Brain microvascular endothelial cell (primary cell): ENCODE results near the gene ZC3H12D.

Experiments
- DNase-seq: peaks from one replicate; pipeline ENCODE4 v3.0.0-alpha.2; 2020
- H3K27ac ChIP-seq: fragments of 250-450 bp; sonication (Bioruptor Pico); 2 replicates; pipeline ENCODE4 v1.5.1; 2020; ENCODE audit warnings: mild to moderate bottlenecking, moderate library complexity
- H3K27me3 ChIP-seq: fragments of 250-450 bp; sonication (Bioruptor Pico); replicated peaks from 2 replicates; pipeline ENCODE4 v1.5.1; 2020; ENCODE audit warnings: mild to moderate bottlenecking
- H3K36me3 ChIP-seq: fragments of 250-450 bp; sonication (Bioruptor Pico); replicated peaks from 2 replicates; pipeline ENCODE4 v1.5.1; 2020; ENCODE audit warnings: mild to moderate bottlenecking
- H3K4me3 ChIP-seq: 2 replicates; pipeline ENCODE4 v1.5.1; 2011; ENCODE audit warnings: low read depth, mild to moderate bottlenecking, control low read depth, low read length, moderate library complexity
- CTCF ChIP-seq: IDR thresholded peaks from 2 replicates; pipeline ENCODE4 v1.5.1; 2011; ENCODE audit warnings: low read depth, mild to moderate bottlenecking, moderate library complexity, low read length, control low read depth, inconsistent platforms; ENCODE audit errors: missing control alignments
- in situ Hi-C: cut with HindIII; loops from 2 replicates; pipeline ENCODE4 v1.10.0; 2017; ENCODE audit warnings: low sequenced_read_pairs, low pct_ligation_motif_present

The ZC3H12D gene

DNA sequence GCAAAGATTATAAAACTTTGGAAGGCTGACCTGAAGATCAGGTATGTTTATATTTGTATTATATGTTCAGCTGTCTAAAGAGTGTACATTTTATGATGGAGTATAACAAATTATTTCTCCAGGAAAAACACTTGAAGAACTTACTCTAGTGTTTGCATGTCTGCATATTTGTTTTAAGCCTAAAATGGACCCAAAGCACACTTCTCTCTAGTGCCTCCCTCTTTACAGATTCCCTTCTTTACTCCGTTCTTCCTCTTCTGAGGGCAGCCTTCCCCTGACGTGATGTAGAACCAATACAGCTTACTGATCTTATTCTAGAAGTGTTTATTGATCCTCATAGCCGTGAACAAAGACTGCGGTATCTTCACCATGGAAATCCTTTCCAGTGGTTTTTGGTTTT lies 70.8 kb downstream of the ZC3H12D start:
- H3K27me3 ChIP-seq = no peaks in the 10 kb centered on the region
- no peak for DNase-seq
- no peak overlapping the region for H3K27ac ChIP-seq
- no peak for TF ChIP-seq CTCF
- in situ Hi-C loops = loop anchor here (25.0 kb wide), 1 partner anchor 327 kb away; no protein-coding TSS in a partner anchor
- H3K36me3 ChIP-seq = peaks cover 19% of the 10 kb centered on the region
- H3K4me3 ChIP-seq = no peak overlapping the region

DNA sequence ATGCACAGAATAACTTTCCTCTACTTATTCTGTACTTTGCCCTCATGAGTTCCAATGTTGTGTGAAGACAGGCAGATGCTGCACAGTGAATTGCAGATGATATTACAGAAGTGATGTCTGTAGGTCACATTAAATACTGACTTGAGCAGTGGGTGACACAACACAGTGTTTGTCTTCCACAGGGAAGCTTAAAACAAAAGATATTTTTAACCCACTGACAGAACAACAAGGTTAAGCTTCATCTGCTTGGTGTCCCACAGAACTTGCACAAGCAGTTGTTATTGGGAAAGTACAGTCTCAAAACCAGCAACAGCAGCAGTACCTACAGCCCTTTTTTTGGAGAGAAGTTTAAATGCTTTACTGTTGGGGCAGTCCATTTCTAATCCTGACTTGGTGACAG lies 74.3 kb downstream of the ZC3H12D start:
- in situ Hi-C loops = loop anchor here (25.0 kb wide), 1 partner anchor 323 kb away; no protein-coding TSS in a partner anchor
- H3K27me3 ChIP-seq = no peaks in the 10 kb centered on the region
- peaks cover 19% of the 10 kb centered on the region for H3K36me3 ChIP-seq
- no peak overlapping the region for H3K4me3 ChIP-seq
- no peak overlapping the region for H3K27ac ChIP-seq
- no peak for DNase-seq
- TF ChIP-seq CTCF = no peak

DNA sequence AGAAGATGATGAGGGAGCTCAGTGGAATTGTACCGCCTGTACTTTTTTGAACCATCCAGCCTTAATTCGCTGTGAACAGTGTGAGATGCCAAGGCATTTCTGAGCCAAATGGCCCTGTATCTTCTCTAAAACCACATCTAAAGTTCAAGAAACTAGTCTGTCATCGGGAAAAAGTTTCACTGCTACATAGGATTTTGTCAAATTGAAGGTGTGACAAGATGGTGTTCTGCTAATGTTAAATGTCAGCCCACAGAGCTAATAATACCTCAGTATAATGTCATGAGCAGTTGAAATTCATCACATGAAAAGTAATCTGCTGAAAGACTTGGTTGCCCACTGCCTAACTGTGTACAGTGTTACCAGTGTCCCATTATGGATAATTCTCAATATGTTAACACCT lies 75.2 kb downstream of the ZC3H12D start:
- Histone ChIP-seq H3K27me3 (no peaks in the 10 kb centered on the region), H3K27ac (no peak overlapping the region), H3K36me3 (peaks cover 26% of the 10 kb centered on the region), H3K4me3 (no peak overlapping the region)
- in situ Hi-C loops = loop anchor here (25.0 kb wide), 1 partner anchor 322 kb away; no protein-coding TSS in a partner anchor
- no peak for DNase-seq
- TF ChIP-seq CTCF = no peak

DNA sequence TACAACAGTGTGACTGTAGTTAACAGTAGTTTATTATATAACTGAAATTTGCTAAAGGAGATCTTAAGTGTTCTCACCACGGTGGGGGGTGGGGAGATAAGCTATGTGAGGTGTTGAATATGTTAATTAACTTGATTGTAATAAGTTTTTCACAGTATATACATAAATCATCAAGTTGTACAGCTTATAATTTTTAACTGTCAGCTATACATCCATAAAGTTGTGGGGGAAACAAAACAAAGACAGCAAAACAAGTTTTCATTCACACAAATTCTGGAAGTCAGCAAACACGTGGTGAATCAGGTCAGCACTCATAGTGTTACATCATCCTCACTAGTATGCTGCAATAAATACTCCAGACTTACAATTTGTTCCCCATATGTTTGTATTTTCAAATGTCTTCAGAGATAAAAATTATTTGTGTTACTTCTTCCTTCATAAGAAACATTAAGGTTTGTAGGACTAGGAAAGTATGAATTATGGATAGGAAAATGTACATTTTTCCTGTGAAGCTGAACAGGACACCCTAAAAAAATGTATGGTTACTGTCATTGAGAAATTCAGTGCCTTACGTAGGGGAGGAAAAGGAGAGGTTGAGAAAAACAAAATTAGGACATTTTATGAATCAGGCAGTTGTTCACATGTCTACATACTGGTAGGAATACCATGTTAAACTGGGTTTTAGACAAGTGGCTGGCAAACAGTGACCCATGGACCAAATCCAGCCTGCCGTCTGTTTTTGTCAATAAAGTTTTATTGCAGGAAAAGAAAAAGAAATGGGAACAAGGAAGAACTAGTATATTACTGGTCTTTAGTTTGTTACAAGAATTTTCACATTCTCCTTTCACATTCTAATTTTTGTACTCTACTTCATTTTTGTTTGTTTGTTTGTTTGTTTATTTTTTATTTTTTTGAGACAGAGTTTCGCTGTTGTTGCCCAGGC lies 78.7 kb downstream of the ZC3H12D start:
- in situ Hi-C loops = loop anchor here (25.0 kb wide), 1 partner anchor 319 kb away; no protein-coding TSS in a partner anchor
- Histone ChIP-seq H3K27ac (no peak overlapping the region), H3K36me3 (peaks cover 32% of the 10 kb centered on the region), H3K27me3 (no peaks in the 10 kb centered on the region), H3K4me3 (no peak overlapping the region)
- no peak for DNase-seq
- no peak for TF ChIP-seq CTCF

DNA sequence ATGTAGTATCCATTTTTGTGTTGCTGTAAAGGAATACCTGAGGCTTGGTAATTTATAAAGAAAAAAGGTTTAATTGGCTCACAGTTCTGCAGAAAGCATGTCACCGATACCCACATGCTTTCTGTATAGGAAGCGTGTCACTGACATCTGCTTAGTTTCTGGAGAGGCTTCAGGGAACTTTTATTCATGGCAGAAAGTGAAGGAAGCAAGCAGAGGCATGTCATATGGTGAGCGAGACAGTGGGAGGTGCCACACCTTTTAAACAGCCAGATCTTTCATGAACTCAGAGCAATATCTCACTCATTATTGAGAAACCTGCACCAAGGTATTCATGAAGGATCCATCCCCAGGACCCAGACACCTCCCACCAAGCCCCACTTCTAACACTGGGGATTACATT lies 81.3 kb downstream of the ZC3H12D start:
- no peak overlapping the region for H3K4me3 ChIP-seq
- no peak for TF ChIP-seq CTCF

More for the DNA sequence above, 81.3 kb downstream of the ZC3H12D start:
- in situ Hi-C loops = loop anchor here (25.0 kb wide), 1 partner anchor 316 kb away; no protein-coding TSS in a partner anchor
- Histone ChIP-seq H3K36me3 (peaks cover 26% of the 10 kb centered on the region), H3K27me3 (no peaks in the 10 kb centered on the region), H3K27ac (no peak overlapping the region)
- no peak for DNase-seq
